TTC549 (cell line): ENCODE measurements around the gene POLD1.
"Not testable (repeated sequence)": the region's sequence is repeated elsewhere in the genome, so short reads cannot be mapped to it uniquely, and the experiment has no call there.

Source experiments
- FAIRE-seq: peaks from 2 replicates; lab custom pipeline; 2012; peaks lifted over from hg19 to GRCh38; lab: Jason Lieb, UNC

The POLD1 gene

DNA sequence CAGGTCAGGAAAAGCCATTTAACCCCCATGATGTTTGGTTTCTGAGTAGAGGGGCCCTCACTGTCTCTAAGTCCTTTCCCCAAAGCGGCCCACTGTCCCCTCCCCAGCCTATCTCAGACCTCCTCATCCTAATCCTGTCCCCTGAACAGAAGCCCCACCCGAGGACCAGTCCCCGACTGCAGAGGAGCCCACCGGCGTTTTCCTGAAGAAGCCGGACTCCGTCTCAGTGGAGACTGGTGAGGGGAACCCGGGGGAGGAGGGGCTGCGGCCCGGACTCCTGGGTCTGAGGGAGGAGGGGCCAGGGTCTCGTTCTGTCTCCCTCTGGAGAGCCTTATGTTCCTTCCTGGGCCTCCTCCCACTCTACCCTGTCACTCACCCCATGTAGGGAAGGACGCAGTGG, 51.5 kb downstream of the POLD1 start:
- FAIRE-seq: no peak

DNA sequence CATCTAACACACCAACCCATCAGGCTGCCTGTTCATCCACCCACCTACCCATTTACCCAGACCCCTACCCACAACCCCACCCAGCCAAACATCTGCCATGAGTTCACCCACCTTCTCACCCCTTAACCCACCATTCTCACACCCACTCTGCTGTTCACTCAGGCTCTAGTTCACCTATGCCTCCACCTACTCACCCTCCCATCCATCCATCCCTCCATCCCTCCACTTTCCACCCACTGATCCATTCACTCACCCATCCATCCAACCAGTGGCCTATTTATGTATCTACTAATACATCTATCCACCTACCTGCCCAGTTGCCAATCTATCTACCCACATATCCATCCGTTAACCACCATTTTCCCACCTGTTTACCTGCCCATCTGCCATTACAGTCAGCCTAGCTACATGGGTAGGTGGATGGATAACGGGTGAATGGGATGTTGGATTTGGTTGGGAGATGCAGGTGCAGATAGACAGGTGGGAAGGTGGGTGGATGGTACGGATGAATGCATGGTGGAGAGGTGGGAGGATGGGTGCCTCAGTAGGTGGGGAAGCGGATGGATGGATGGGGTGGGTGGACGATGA, 53.8 kb downstream of the POLD1 start:
- FAIRE-seq: no peak

DNA sequence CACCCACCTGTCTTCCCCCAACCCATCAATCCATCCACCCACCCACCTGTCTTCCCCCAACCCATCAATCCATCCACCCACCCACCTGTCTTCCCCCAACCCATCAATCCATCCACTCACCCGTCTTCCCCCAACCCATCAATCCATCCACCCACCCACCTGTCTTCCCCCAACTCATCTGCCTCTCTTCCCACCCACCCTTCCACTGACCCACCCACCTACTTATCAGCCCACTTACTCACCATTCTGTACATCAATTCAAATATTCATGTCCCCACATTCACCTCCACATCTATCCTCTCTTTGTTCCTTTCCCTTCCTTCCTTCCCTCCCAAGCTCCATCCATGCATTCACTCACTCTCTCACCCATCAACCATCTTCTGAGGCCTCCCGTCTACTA, 55.0 kb downstream of the POLD1 start:
- not testable (repeated sequence) for FAIRE-seq

DNA sequence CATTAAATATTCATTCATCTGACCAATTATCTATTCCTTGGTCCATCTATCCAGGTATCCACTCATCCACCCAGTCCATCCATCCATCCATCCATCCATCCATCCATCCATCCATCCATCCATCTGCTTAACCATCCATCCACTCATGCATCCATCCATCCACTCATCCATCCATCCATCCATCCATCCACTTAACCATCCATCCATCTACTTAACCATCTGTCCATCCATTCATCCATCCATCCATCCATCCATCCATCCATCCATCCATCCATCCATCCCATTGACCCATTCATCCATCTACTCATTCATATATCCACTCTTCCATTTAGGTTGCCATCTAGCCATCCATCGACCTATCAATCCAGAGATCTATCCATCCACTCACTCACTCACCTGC, 59.9 kb downstream of the POLD1 start:
- FAIRE-seq: no peak

DNA sequence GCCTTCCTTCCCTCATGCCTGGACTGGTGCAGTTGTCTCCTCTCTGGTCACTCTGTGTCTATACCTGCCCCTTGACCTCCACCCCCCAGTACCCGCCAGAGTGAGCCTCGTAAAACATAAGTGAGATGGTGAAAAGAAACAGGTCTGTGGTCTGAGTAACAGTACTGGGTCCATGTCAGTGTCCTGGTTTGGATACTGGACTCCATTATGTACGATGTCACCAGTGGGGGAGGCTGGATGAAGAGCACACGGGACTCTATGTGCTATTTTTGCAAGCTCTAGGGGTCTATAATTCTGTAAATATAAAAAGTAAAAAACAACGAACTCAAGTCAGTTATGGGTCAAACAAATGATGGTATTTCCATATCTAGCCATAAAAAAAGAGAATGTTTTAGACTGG, 62.9 kb downstream of the POLD1 start:
- FAIRE-seq: no peak

DNA sequence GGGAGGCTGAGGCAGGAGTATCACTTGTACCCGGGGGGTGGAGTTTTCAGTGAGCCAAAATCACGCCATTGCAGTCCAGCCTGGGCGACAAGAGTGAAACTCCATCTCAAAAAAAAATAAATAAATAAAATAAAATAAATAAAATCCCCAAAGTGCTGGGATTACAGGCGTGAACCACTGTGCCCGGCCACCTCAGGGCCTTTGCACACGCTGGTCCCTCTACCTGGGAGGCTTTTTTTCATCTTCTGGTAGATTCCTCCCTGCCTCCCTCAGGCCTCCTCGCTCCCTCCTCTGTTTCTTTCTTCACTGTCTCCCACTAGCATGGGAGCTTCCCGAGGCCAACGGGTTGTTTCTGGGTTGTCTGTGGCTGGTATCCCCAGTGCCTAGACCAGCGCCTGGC, 63.6 kb downstream of the POLD1 start:
- FAIRE-seq: no peak

DNA sequence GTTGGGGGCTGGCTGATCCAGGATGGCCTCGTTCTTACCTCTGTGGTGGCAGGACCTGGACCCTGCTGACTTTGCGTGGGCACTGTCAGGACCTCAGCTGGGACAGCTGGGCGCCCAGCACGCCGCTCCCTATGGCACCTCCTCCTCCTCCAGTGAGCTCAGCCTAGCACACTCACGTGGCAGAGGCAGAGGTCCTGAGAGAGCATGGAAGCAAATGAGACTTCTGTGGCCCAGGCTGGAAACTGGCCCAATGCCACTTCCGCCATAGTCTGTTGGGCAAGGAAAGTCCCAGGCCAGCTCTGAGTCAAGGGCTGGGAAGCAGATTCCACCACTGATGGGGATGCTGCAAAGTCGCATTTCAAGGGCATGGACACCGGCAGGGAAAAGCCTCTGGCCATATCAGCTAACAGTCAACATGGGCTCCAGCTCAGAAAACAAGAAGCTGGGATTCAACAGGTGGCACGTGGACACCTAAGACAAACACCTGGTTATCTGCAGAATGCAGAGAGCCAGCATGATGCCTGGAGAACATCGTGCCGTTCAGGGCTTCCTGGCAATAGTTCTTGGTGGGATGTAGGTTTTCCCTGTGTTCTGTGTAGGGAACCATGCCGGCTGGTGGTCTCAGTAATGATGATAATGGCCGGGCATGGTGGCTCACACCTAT, 65.2 kb downstream of the POLD1 start:
- FAIRE-seq: no peak

DNA sequence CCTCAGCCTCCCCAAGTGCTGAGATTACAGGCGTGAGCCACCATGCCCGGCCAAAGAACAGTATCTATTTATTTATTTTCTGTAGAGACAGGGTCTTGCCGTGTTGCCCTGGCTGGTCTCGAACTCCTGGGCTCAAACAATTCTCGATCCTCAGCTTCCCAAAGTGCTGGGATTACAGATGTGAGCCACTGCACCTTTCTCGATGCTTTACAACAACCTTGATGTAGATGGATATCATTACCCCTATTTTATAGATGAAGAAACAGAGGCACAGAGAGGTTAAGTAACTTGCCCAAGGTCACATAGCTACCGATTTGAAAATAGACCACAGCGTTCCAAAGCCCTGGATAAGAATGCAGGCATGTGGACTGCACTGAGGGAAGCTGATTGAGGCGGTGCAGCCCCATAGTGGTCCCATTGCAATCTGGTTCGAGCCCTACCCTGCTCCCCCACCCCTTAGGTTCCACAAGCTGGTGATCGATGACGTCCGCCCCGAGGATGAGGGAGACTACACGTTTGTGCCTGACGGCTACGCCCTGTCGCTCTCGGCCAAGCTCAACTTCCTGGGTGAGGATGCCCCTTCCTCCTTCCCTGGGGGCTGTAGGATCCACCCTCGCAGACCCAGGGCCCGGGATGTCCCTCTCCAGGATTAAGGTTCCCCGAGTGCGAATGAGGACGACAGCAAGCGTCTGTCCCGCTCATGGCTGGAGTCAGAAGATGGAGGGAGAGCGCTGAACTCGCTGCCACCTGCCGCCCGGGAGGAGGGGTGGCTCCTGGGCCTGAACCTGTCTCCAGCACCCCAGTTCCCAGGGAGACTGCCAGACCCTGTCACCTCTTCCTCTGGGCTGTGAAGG, 66.4 kb downstream of the POLD1 start:
- FAIRE-seq: no peak

DNA sequence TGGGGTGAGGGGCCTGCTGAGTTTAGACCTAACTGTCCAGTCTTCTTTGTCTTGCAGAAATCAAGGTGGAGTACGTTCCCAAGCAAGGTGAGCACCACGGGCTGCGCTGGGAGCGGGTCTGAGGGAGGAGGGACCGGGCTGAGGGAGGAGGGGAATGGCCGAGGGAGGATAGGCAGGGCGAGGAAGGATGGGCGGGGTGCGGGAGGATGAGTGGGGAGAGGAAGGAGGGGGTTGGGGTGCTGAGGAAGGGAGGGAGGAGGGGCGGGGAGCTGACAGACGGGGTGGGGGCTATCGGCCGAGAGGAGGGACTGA, 67.0 kb downstream of the POLD1 start:
- FAIRE-seq: no peak

DNA sequence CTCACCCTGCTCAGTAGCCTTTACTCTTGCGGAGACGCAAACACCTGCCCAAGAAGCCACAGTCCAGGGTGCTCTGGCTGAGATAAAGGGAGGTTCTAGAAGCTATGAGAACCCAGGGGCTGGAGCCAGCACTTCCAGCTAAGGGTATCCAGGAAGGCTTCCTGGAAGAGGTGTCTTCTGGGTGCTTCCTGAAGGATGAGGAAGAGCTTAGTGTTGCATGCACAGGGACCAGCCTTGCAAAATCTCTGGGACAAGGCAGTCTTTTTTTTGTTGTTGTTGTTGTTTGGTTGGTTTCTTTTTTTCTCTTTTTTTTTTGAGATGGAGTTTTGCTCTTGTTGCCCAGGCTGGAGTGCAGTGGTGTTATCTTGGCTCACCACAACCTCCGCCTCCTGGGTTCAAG, 69.1 kb downstream of the POLD1 start:
- FAIRE-seq: no peak

DNA sequence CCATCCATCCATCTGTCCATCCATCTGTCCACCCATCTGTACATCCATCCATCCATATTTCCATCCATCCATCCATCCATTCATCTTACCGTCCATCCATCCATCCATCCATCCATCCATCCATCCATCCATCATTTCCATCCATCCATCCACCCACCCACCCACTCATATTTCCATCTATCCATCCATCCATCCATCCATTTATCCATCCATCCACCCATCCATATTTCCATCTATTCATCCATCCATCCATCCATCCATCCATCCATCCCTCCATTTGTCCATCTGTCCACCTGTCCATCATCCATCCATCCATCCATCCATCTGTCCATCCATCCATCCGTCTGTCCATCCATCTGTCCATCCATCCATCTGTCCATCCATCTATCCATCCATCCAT, 71.8 kb downstream of the POLD1 start:
- no peak for FAIRE-seq

DNA sequence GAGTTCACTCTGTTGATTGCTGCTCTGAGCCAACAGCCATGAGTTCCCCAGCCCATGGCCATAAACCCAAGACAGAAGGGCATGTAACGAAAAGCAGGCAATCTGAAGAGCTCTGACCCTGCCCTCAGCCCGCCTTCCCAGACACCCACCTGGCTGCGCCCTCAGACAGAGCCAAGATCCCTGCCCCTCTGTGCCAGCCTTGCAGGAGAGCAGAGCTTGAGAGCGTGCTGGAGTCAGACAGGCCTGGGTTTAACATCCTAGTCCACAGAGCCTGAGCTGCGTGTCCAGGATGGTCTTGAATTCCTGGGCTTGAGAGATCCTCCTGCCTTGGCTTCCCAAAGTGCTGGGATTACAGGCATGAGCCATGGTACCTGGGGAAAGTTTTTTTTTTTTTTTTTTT, 73.2 kb downstream of the POLD1 start:
- no peak for FAIRE-seq

DNA sequence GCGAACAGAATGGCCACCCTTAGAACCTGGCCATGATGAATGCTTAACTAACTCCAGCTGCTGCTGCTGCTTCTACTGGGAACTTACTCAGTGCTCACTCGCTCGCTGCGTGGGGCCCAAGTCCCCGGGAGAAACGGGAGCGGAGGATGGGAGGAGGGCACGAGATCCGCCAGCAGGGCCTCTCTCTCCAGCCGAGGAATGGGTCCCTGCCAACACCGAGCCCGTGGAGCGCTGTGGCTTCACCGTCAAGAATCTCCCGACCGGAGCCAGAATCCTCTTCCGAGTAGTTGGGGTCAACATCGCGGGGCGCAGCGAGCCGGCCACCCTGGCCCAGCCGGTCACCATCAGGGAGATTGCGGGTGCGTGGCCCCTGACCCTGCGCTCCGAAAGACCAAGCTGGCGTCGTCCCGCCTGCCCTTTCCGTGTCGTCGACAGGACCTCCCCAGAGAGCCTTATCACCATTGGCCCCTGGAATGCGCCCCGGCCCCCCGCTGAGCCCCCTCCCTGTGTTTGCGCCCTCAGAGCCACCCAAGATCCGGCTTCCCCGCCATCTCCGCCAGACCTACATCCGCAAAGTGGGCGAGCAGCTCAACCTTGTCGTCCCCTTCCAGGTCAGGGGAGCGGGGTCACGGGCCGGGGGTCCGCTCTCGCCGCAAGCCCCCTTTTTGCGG, 74.4 kb downstream of the POLD1 start:
- no peak for FAIRE-seq

DNA sequence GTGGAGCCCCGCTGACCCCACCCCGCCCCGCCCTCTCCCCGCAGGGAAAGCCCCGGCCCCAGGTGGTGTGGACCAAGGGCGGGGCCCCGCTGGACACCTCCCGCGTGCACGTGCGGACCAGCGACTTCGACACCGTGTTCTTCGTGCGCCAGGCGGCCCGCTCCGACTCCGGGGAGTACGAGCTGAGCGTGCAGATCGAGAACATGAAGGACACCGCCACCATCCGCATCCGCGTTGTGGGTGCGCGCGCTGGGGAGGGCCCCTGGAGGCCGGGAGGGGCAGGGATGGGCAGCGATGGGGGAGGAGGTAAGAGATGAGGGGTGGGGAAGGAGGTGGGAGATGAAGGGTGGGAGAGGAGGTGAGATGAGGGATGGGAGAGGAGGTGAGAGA, 74.9 kb downstream of the POLD1 start:
- no peak for FAIRE-seq

DNA sequence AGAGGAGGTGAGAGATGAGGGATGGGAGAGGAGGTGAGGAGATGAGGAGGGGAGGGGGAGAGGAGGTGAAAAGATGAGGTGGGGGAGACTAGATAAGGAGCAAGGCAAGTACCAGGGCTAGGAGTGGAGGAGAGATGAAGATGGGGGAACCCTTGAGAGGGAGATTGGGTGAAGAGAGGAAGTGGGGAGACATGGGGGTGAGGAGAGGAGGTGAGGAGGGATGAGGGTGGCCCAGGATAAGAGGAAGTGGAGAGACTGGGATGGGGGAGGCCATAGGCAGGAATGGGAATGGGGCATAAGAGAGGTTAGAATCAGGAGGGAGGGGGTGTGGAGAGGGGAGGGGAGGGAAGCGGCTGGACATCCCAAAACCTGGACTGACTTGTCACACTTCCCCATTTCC, 75.5 kb downstream of the POLD1 start:
- no peak for FAIRE-seq

DNA sequence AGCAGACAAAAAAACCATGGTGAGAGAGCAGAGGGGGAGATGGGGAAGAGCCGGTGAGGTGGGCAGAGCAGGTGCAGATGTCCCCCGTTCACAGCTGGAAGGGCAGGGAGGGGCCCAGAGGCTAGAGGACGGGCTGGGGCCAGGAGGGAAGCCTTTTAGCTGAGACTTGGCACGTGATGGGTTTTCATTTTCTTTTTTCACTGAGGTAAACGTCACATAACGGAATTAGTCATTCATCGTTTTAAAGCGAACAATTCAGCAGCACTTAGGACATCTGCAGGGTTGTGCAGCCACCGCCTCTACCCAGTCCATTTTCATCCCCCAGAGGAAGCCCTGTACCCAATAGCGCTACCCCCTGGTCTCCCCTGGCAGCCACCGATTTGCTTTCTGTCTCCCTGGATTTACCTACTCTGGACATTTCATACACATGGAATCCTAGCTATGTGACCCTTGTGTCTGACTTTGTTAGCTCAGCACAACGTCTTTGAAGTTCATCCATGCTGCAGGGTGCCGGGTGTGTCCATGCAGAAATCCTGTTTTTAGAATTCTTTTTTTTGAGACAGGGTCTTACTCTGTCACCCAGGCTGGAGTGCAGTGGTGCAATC, 76.1 kb downstream of the POLD1 start:
- FAIRE-seq: no peak

DNA sequence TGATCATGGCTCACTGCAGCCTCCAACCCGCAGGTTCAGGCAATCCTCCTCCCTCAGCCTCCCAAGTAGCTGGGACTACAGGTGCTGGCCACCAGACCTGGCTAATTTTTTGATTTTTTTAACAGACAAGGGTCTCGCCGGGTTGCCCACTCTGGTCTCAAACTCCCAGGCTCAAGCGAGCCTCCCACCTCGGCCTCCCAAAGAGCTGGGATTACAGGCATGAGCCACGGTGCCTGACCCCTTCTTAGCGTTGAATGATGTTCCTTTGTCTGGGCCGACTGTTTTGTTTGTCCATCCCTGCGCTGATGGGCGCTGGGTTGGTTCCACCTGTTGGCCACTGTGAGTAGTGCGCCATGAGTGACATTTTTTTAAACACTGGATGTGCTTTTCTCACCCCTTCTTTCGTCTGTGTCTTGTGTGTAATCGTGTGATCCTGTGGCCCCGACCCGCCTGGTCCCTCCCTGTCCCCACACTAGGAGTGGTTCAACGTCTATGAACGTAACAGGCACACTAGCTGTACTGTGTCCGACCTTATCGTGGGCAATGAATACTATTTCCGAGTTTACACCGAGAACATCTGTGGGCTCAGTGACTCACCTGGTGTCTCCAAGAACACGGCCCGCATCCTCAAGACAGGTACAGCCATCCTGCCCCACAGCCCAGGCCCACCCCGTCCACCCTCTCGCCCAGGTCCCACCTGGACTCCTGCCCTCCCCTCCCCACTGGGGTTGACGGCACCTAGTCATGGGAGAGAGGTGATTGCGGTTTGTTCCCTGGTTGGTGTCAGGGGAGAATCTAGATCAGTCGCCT, 77.1 kb downstream of the POLD1 start:
- FAIRE-seq: no peak

DNA sequence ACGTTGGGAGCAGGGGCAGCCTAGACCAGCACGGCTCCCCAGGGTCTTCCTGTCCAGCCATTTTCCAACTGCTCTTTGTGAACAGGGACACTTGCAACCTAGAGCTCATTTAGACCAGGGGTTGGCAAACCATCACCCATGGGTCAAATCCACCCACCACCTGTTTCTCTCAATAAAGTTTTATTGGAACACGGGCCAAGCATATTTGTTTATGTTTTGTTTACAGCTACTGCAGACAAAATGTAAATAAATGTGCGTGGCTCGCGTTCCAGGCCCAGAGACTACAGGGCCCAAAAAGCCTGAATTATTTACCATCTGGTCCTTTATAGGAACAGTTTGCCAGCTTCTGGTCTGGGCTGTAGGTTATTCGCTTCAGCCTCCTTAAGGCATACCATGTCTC, 78.8 kb downstream of the POLD1 start:
- no peak for FAIRE-seq

DNA sequence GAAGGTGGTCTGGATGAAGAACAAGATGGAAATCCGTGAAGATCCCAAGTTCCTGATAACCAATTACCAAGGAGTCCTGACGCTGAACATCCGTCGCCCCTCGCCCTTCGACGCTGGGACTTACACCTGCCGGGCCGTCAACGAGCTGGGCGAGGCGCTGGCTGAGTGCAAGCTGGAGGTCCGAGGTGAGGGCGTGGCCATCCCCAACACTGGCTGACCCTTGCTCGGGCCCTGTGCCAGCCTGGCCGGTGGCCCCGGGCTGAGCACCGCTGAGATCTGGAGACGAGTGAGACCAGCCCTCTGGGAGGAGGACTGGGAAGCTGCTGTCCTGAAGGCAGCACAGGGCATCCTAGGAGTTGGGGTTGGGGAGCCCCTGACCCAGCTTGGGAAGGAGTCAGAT, 80.2 kb downstream of the POLD1 start:
- FAIRE-seq: no peak

DNA sequence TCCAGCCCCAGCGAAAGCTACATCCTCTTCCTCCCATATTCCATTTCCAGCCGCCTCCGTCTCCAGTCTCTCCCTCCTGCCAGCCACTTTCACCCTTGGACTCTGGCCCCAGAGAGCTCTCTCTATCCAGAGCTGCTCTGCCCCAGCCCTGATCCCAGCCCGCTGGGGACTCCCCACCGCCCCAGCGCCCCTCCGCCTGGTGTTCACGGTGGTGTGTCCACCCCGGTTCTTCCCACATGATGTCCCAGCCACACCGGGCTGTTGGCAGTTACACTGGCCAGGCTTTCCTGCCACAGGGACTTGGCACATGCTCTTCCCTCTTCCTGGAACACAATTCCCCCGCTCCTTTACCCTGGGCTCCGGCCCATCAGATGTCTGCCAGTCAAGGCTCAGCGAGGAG, 80.9 kb downstream of the POLD1 start:
- no peak for FAIRE-seq

DNA sequence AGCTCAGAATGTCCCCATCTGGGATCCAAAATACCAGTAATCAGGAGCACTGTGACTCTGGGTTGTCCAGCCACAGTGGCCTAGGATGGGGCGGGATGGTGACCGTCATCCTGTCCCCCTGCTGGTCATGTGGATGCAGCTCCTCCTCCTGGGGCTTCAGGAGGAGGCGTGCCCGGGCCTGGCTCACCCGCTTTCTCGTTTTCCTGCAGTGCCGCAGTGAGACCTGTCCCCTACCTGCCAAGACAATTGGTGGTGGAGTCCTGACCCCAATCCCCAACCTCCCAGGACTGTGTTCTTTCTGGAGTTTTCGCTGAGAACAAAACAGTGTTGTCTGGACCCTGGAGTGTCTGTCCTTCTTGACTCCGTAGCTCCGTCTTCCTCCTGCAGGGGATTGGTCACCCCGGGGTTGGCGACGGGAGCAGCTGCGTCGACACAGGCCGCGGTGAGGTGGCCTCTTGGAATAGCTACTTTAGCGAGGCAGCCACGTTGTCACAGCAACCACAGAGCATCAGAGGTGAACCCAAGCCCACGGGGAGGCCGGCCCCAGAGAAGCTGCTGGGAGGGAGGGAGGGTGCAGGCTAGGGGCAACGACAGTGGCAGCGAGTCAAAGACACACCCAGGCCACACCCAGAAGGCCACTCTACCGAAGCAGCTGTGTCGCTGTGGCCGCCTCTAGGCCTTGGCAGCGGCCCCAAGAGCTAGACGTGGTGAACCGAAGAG, 82.0 kb downstream of the POLD1 start:
- FAIRE-seq: no peak

DNA sequence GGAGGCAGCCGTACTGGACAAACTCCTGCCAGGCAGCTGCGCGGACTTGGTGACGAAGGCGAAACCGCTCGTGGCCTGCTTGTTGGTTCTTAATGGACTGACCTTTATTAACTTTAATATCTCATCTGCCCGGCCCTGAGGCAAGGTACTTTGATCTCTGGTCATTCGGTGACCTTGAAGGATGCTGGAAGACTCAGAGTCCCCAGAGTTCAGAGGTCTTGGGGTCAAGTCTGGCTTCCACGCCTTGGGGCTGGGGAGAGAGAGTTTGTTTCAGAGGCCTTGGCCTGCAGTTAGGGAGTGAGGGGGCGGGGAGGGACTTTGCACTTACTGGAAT, 82.5 kb downstream of the POLD1 start:
- FAIRE-seq: no peak
